LNCAP (cell line): ENCODE data around the gene DGCR2.

Experiments used
- CTCF ChIP-seq: fragments of 450-650 bp; IDR thresholded peaks from 2 replicates; pipeline ENCODE4 v1.5.1; 2017; ENCODE audit warnings: mild to moderate bottlenecking

The DGCR2 gene

GRCh38 chr22:19039796-19040280, 82.4 kb downstream of the DGCR2 start:
- TF ChIP-seq CTCF = no peak

DNA sequence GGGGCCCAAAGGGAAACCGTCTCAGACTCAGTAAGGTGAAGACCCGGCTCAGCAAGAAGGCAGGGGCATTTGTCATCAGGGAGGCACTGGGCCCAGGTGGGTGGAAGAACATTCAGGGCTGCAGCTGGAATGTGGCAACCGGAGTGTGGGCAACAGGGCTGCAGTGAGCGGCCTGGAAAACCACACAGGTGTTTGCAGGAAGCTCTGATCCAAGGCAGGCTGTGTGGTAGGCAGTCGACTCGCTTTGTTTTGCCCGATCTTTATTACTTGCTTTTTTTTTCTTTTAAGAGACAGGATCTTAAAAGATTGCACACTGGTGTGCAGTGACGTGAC, 82.8 kb downstream of the DGCR2 start:
- no peak for TF ChIP-seq CTCF

GRCh38 chr22:19038728-19039447, 83.3 kb downstream of the DGCR2 start:
- TF ChIP-seq CTCF = no peak

DNA sequence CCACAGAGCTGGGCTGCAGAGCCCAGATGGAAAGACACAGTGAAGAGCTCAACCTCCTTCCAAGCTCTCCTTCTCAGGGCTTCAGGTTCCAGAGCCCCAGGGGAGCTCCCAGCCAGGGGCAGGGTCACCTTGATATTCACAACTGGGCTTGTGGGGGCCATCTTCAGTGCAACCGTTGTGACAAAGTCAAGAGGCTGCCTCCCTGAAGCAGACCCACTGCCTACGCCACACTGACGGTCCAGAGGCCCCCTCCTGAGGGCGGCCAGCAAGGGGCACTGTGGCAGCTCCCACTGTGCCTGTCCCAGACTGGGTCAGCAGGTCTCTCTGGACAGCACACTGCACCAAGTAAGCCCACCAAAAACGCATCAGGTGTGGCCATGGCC, 84.1 kb downstream of the DGCR2 start:
- no peak for TF ChIP-seq CTCF

GRCh38 chr22:19037282-19038163, 84.7 kb downstream of the DGCR2 start:
- no peak for TF ChIP-seq CTCF

GRCh38 chr22:19036523-19037273, 85.5 kb downstream of the DGCR2 start:
- no peak for TF ChIP-seq CTCF

GRCh38 chr22:19036229-19036522, 86.0 kb downstream of the DGCR2 start:
- TF ChIP-seq CTCF = no peak
